ENCODE measurements around the gene SGMS1.

DNA sequence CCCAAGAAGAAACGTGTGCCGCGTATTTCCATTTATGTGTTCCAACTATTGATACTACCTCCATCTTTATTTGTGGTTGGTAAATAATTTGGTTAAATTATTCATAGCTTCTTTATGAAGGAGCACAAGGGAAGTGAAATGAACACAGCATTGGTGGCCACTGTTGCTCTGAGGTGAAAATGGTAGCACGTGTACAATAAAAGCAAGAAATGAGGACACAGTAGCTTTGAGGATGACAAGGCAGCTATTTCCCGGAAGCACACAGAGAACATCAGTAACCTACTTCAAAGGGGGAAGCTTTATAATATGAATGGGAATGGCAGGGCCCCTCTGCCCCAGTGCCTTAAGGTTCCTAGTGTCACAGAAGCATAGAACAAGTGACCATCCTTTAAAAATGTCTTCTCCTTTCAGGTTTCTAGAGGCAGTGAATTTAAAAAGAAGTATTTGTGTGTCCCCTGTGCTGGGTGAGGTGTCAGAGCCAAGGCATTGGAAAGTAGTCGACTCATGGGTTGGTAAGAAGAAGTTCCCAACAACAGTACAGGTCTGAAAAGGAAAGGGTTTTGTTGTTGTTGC is 78.8 kb downstream of the SGMS1 start:
- TF ChIP-seq, protein P1, sequence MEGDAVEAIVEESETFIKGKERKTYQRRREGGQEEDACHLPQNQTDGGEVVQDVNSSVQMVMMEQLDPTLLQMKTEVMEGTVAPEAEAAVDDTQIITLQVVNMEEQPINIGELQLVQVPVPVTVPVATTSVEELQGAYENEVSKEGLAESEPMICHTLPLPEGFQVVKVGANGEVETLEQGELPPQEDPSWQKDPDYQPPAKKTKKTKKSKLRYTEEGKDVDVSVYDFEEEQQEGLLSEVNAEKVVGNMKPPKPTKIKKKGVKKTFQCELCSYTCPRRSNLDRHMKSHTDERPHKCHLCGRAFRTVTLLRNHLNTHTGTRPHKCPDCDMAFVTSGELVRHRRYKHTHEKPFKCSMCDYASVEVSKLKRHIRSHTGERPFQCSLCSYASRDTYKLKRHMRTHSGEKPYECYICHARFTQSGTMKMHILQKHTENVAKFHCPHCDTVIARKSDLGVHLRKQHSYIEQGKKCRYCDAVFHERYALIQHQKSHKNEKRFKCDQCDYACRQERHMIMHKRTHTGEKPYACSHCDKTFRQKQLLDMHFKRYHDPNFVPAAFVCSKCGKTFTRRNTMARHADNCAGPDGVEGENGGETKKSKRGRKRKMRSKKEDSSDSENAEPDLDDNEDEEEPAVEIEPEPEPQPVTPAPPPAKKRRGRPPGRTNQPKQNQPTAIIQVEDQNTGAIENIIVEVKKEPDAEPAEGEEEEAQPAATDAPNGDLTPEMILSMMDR (IDR thresholded peaks at IDR 0.05; ENCODE audit: low read depth, low read length, poor library complexity, severe bottlenecking) = no peak
- TF ChIP-seq EZH2phosphoT487 (IDR thresholded peaks at IDR 0.05; ENCODE audit: borderline replicate concordance, low read length) = no peak

All from DOHH2 (cell line).